ENCODE results near the gene LRCH4. TPM values are rescaled to one million over a fixed set of nuclear protein-coding genes. Genes with fewer than 3 reads are reported as not detected.

LRCH4 gene
- total RNA-seq, 1 donor from 2014 or later: 3.9 TPM

- DNase-seq (ENCODE audit: low read depth): no peak
- H3K4me3 ChIP-seq (ENCODE audit: low read depth, low read length): peak overlapping the region; percentile 60
- FAIRE-seq: no peak
- H3K27me3 ChIP-seq (ENCODE audit: control insufficient read depth, insufficient read depth, low read length): no peaks in the 10 kb centered on the region
- no peak for TF ChIP-seq CTCF (IDR thresholded peaks at IDR 0.05; ENCODE audit: insufficient read depth, low read length, severe bottlenecking)
- H3K36me3 ChIP-seq (ENCODE audit: control insufficient read depth, insufficient read depth, low read length): no peaks in the 10 kb centered on the region
Measured at GRCh38 chr7:100603726-100604027, 17.7 kb upstream of the LRCH4 start.

- DNase-seq (ENCODE audit: low read depth): no peak
Measured at GRCh38 chr7:100602889-100603725, 17.2 kb upstream of the LRCH4 start.

GRCh38 chr7:100600730-100601038 is 14.8 kb upstream of the LRCH4 start:
- FAIRE-seq (no peak), DNase-seq (ENCODE audit: low read depth) (no peak)
- H3K27me3 ChIP-seq (ENCODE audit: control insufficient read depth, insufficient read depth, low read length): no peaks in the 10 kb centered on the region
- no peak overlapping the region for H3K4me3 ChIP-seq (ENCODE audit: low read depth, low read length)
- no peak for TF ChIP-seq CTCF (IDR thresholded peaks at IDR 0.05; ENCODE audit: insufficient read depth, low read length, severe bottlenecking)
- no peaks in the 10 kb centered on the region for H3K36me3 ChIP-seq (ENCODE audit: control insufficient read depth, insufficient read depth, low read length)

More at GRCh38 chr7:100602889-100603725, 17.2 kb upstream of the LRCH4 start:
- FAIRE-seq: no peak
- no peaks in the 10 kb centered on the region for H3K27me3 ChIP-seq (ENCODE audit: control insufficient read depth, insufficient read depth, low read length)
- H3K4me3 ChIP-seq (ENCODE audit: low read depth, low read length): no peak overlapping the region
- no peaks in the 10 kb centered on the region for H3K36me3 ChIP-seq (ENCODE audit: control insufficient read depth, insufficient read depth, low read length)
- TF ChIP-seq CTCF (IDR thresholded peaks at IDR 0.05; ENCODE audit: insufficient read depth, low read length, severe bottlenecking): no peak

- Histone ChIP-seq H3K36me3 (ENCODE audit: control insufficient read depth, insufficient read depth, low read length) (no peaks in the 10 kb centered on the region), H3K4me3 (ENCODE audit: low read depth, low read length) (no peak overlapping the region), H3K27me3 (ENCODE audit: control insufficient read depth, insufficient read depth, low read length) (no peaks in the 10 kb centered on the region)
- DNase-seq (ENCODE audit: low read depth) (no peak), FAIRE-seq (no peak)
- TF ChIP-seq CTCF (IDR thresholded peaks at IDR 0.05; ENCODE audit: insufficient read depth, low read length, severe bottlenecking): no peak
Measured at GRCh38 chr7:100599911-100600729, 14.2 kb upstream of the LRCH4 start.

GRCh38 chr7:100598425-100598824 is 12.5 kb upstream of the LRCH4 start:
- H3K36me3 ChIP-seq (ENCODE audit: control insufficient read depth, insufficient read depth, low read length): no peaks in the 10 kb centered on the region
- H3K4me3 ChIP-seq (ENCODE audit: low read depth, low read length): no peak overlapping the region
- FAIRE-seq (no peak), DNase-seq (ENCODE audit: low read depth) (no peak)
- TF ChIP-seq CTCF (IDR thresholded peaks at IDR 0.05; ENCODE audit: insufficient read depth, low read length, severe bottlenecking): no peak
- no peaks in the 10 kb centered on the region for H3K27me3 ChIP-seq (ENCODE audit: control insufficient read depth, insufficient read depth, low read length)

Measured in bronchial epithelial cell (primary cell).